DND-41 (cell line): ENCODE results near the gene SOCS3.

Source experiments
- ATAC-seq: fragments of 200-7000 bp; cut with Tn5 transposase; 3 replicates; pipeline ENCODE4 v1.9.1; 2021; ENCODE audit warnings: low read depth; ENCODE audit not compliant: insufficient read depth
- DNase-seq: peaks from one replicate; pipeline ENCODE4 v3.0.0-alpha.2; 2020
- H2AFZ ChIP-seq: 2 replicates; pipeline ENCODE4 v1.6.0; 2012; ENCODE audit warnings: low read depth, low read length
- H3K27ac ChIP-seq: 2 replicates; pipeline ENCODE4 v1.5.1; 2012; ENCODE audit warnings: low read length, inconsistent platforms
- H3K27me3 ChIP-seq: fragments of 200-600 bp; sonication (generic); 2 replicates; pipeline ENCODE4 v1.6.0; 2012; ENCODE audit warnings: low read length, mild to moderate bottlenecking, inconsistent platforms; ENCODE audit not compliant: insufficient read depth, poor library complexity
- H3K36me3 ChIP-seq: 2 replicates; pipeline ENCODE4 v1.5.1; 2012; ENCODE audit warnings: low read length, inconsistent platforms; ENCODE audit not compliant: insufficient read depth
- H3K4me1 ChIP-seq: 2 replicates; pipeline ENCODE4 v1.5.1; 2012; ENCODE audit warnings: mild to moderate bottlenecking, low read length; ENCODE audit not compliant: insufficient read depth
- H3K4me2 ChIP-seq: 2 replicates; pipeline ENCODE4 v1.6.0; 2012; ENCODE audit warnings: mild to moderate bottlenecking, moderate library complexity, low read length, inconsistent platforms; ENCODE audit not compliant: insufficient read depth
- H3K4me3 ChIP-seq, 2 experiments: fragments of 200-600 bp in 1 of 2; shearing (Covaris generic) in 1 of 2; 2 replicates each; pipeline ENCODE4 v1.5.1; 2012 to 2016; ENCODE audit warnings: inconsistent platforms in 2 of 2, low read length in 2 of 2, mild to moderate bottlenecking in 2 of 2, low read depth in 1 of 2, moderate library complexity in 1 of 2
- H3K79me2 ChIP-seq: 2 replicates; pipeline ENCODE4 v1.6.0; 2012; ENCODE audit warnings: low read length, inconsistent platforms; ENCODE audit not compliant: insufficient read depth
- H3K9ac ChIP-seq: 2 replicates; pipeline ENCODE4 v1.6.0; 2012; ENCODE audit warnings: low read depth, mild to moderate bottlenecking, inconsistent platforms, low read length, moderate library complexity
- H3K9me3 ChIP-seq: 2 replicates; pipeline ENCODE4 v1.5.1; 2012; ENCODE audit warnings: low read length, moderate library complexity, mild to moderate bottlenecking, inconsistent platforms; ENCODE audit not compliant: insufficient read depth, severe bottlenecking
- H4K20me1 ChIP-seq: 2 replicates; pipeline ENCODE4 v1.6.0; 2012; ENCODE audit warnings: low read length; ENCODE audit not compliant: insufficient read depth
- EZH2 ChIP-seq: IDR thresholded peaks from 3 replicates; pipeline ENCODE4 v1.6.1; 2012; ENCODE audit warnings: borderline replicate concordance, low read depth, mild to moderate bottlenecking, moderate library complexity, low read length, inconsistent platforms; ENCODE audit not compliant: severe bottlenecking
- TF ChIP-seq, protein P1 (sequence below): IDR thresholded peaks from 2 replicates; pipeline ENCODE4 v1.5.1; 2012; ENCODE audit warnings: borderline replicate concordance, low read length, moderate library complexity, mild to moderate bottlenecking; ENCODE audit not compliant: poor library complexity, severe bottlenecking; ENCODE audit errors: extremely low read depth

Gene SOCS3

DNA sequence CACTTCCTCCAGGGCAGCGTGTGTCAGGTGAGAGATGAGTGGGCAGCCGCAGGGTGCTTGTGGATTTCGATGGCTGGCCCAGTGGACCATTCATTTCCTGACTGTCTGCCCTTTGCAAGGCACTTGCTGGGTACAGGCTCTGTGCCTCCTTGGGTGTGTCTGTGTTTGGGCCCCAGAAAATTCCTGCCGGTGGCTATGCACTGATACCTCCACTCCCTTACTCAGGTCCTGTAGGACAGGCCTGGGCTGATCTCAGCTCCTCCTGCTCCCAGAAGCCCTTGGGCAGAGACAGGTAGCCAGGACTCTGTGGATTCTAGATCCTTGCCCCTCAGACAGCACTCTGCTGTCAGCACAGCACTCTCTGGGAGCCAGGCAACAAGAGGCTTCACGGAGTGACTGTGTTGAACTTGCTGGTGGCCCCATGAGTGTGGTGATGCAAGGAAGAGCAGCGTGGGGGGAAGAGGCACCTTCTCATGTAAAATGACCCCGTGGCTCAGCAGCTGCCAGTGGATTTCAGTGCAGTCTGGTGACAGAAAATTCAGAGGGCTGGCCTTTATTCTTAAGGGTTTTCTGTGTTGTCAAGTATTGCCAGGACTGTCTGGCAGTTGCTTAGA is 47.6 kb upstream of the SOCS3 start:
- no peaks in the 10 kb centered on the region for H3K27me3 ChIP-seq
- no peak overlapping the region for H3K4me2 ChIP-seq
- H4K20me1 ChIP-seq: peaks cover 56% of the 10 kb centered on the region
- H3K36me3 ChIP-seq: peaks cover 85% of the 10 kb centered on the region
- H2AFZ ChIP-seq: no peak overlapping the region
- no peak overlapping the region for H3K4me3 ChIP-seq
- no peak overlapping the region for H3K9ac ChIP-seq
- TF ChIP-seq, protein P1, sequence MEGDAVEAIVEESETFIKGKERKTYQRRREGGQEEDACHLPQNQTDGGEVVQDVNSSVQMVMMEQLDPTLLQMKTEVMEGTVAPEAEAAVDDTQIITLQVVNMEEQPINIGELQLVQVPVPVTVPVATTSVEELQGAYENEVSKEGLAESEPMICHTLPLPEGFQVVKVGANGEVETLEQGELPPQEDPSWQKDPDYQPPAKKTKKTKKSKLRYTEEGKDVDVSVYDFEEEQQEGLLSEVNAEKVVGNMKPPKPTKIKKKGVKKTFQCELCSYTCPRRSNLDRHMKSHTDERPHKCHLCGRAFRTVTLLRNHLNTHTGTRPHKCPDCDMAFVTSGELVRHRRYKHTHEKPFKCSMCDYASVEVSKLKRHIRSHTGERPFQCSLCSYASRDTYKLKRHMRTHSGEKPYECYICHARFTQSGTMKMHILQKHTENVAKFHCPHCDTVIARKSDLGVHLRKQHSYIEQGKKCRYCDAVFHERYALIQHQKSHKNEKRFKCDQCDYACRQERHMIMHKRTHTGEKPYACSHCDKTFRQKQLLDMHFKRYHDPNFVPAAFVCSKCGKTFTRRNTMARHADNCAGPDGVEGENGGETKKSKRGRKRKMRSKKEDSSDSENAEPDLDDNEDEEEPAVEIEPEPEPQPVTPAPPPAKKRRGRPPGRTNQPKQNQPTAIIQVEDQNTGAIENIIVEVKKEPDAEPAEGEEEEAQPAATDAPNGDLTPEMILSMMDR: no peak
- TF ChIP-seq EZH2: no peak
- peaks cover 38% of the 10 kb centered on the region for H3K79me2 ChIP-seq
- no peak overlapping the region for H3K27ac ChIP-seq
- no peaks in the 10 kb centered on the region for H3K9me3 ChIP-seq
- DNase-seq (no peak), ATAC-seq (no peak)
- no peaks in the 10 kb centered on the region for H3K4me1 ChIP-seq

DNA sequence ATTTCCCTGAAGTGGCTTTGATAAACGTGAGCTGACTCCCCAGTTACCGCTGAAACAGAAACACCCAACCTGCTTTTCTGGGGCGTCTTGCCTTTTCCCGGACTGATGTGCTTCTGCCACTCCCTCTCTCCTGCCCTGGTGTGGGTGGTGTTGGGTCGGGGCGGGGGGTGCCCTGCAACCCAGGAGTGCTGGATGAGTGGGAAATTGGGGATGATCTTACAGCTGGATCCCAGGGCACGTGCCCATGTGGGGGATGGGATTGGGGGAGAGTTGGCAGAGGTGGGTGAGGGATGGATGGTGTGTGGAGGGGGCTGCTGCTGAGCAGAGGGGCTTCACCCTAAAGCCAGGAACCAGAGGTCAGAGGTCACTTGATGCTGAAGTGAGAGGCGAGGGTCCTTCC is 47.0 kb upstream of the SOCS3 start:
- H3K36me3 ChIP-seq: peaks cover 83% of the 10 kb centered on the region
- no peak for ATAC-seq

DNA sequence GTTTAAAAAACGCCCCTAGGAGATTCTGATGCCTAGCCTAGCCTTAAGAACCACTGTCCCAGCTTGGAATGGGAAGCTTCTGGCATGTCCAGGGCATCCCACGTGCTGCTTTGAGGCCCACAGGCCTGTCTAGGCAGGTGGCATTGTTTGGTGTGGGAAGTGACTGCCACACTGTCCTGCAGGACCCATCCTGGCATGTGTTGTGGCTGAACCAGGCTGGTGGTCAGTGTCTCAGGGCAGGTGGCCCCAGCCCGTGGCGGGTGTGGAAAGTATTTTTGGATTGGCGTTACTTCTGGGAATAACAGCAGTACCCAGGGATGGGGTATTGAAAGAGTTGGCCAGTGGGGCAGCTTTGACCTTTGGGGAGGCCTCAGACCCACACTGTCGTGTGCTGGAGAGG is 46.5 kb upstream of the SOCS3 start:
- Histone ChIP-seq H3K79me2 (peaks cover 37% of the 10 kb centered on the region), H4K20me1 (peaks cover 52% of the 10 kb centered on the region), H3K9me3 (no peaks in the 10 kb centered on the region), H3K4me1 (no peaks in the 10 kb centered on the region), H3K4me3 (no peak overlapping the region), H3K36me3 (peaks cover 84% of the 10 kb centered on the region), H3K4me2 (no peak overlapping the region), H3K9ac (no peak overlapping the region), H2AFZ (no peak overlapping the region), H3K27me3 (no peaks in the 10 kb centered on the region), H3K27ac (no peak overlapping the region)
- ATAC-seq (no peak), DNase-seq (no peak)
- no peak for TF ChIP-seq EZH2
- TF ChIP-seq, protein P1: no peak

More for the DNA sequence above, 47.0 kb upstream of the SOCS3 start:
- TF ChIP-seq, protein P1: no peak
- no peak for TF ChIP-seq EZH2
- no peaks in the 10 kb centered on the region for H3K9me3 ChIP-seq
- no peak overlapping the region for H3K4me3 ChIP-seq
- no peak overlapping the region for H3K4me2 ChIP-seq
- peaks cover 37% of the 10 kb centered on the region for H3K79me2 ChIP-seq
- no peaks in the 10 kb centered on the region for H3K27me3 ChIP-seq
- H2AFZ ChIP-seq: no peak overlapping the region
- no peak overlapping the region for H3K9ac ChIP-seq
- H4K20me1 ChIP-seq: peaks cover 53% of the 10 kb centered on the region
- no peaks in the 10 kb centered on the region for H3K4me1 ChIP-seq
- H3K27ac ChIP-seq: no peak overlapping the region
- DNase-seq: no peak
